ENCODE measurements around the gene KANSL2. TPM values are rescaled to one million over a fixed set of nuclear protein-coding genes. Genes with fewer than 3 reads are reported as not detected.
"Not testable (repeated sequence)": the region's sequence is repeated elsewhere in the genome, so short reads cannot be mapped to it uniquely, and the experiment has no call there.

KANSL2 gene
- total RNA-seq, 2 experiments from 2014 or later, result 45.7 to 48.4 TPM

DNA sequence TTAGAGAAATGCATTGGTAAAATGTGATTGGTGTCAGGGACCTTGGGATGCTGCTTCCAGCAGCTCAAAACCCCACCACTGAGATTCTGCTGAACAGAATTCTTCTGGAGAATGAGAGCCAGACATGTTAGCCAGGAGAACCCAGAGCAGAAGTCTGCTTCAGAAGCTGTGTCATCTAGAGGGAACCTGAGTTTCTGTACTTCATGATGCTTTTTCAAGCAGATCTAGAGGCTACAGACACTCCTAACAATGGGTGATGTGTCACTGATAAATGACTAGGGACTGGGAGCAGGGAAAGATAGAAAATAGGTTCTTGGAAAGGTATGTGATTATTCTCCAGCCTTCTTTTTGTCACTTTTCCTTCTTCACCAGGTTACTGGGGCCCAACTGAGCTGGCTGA lies 41.6 kb downstream of the KANSL2 start:
- Mint-ChIP-seq H3K9me3 (peaks cover 3% of the 10 kb centered on the region), H3K27ac (no peak overlapping the region), H3K27me3 (no peaks in the 10 kb centered on the region), H3K36me3 (peaks cover 21% of the 10 kb centered on the region), H3K4me1 (ENCODE audit: low read depth) (no peaks in the 10 kb centered on the region), H3K4me3 (no peak overlapping the region)
- CTCF ChIA-PET, result interaction anchor here (1.2 kb wide), 1 partner anchor 22 kb away, joined by 4 read pairs; no protein-coding TSS in a partner anchor
- intact Hi-C loops (cut with micrococcal nuclease), result no loop called here
- DNase-seq, result no peak
- POLR2A ChIA-PET, result no interaction called here

DNA sequence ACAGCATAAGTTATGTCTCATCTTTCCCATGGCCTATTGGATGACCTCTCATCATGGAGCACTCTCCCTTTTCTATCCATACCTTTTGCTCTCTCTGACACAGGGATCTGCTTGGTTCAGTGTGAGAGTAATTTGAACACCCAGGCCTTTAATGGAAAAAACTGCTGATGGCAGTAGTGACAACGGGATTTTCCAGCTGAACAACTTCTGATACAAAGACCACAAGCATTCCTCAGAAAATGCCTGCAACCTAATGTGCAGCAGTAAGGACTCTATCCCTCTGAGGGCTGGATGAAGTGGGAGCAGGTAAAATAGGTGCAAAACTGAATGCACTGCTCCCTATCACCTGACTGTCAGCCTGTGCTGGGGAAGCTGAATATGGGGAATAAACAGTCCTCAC lies 51.0 kb downstream of the KANSL2 start:
- no peak overlapping the region for H3K27ac Mint-ChIP-seq
- no peaks in the 10 kb centered on the region for H3K9me3 Mint-ChIP-seq

DNA sequence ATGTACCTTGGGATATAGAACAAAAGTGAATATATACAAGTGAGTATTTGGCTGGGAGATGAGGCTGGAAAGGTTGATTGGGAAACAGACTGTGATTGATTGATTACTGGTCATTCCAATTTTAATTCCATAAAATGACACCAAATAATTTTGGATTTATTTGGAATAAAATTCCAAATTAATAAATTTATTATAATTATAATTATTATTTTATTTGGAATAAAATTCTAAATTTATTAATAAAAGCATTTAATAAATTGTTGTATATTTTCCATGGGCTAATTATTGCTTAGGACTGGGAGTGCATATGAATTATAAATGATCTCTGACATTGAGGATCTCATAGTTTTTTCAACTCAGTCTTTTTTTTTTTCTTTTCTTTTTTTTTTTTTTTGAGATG lies 51.7 kb downstream of the KANSL2 start:
- DNase-seq, result no peak
- no peak overlapping the region for H3K4me3 Mint-ChIP-seq
- ChIA-PET CTCF (no interaction called here), POLR2A (no interaction called here)
- intact Hi-C loops (cut with micrococcal nuclease), result no loop called here
- H3K27ac Mint-ChIP-seq, result no peak overlapping the region
- no peaks in the 10 kb centered on the region for H3K36me3 Mint-ChIP-seq
- no peaks in the 10 kb centered on the region for H3K9me3 Mint-ChIP-seq
- no peaks in the 10 kb centered on the region for H3K4me1 Mint-ChIP-seq (ENCODE audit: low read depth)
- peaks cover 10% of the 10 kb centered on the region for H3K27me3 Mint-ChIP-seq

More for the DNA sequence above, 51.0 kb downstream of the KANSL2 start:
- Mint-ChIP-seq H3K4me1 (ENCODE audit: low read depth) (no peaks in the 10 kb centered on the region), H3K36me3 (no peaks in the 10 kb centered on the region), H3K27me3 (peaks cover 10% of the 10 kb centered on the region), H3K4me3 (no peak overlapping the region)
- DNase-seq, result no peak
- intact Hi-C loops (cut with micrococcal nuclease), result no loop called here
- CTCF ChIA-PET, result no interaction called here
- POLR2A ChIA-PET, result no interaction called here

DNA sequence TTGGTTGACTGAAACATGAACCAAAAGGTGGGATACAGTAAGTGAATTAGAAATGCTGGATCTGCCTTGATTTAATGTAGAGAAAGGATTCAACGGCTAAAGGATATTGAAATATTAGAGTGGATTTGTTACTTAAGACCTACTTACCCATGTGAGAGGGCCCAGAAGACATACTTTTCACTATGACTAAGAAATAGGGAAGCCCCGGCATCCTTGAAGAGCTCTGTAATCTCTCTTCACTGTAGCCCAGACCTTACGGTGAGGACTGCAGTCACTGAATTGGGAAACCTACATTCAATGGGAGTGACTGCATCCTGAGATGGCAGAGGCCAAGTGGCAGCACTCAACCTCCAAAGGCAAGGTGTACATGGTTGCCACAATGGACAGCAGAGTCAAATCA lies 52.5 kb downstream of the KANSL2 start:
- no peaks in the 10 kb centered on the region for H3K4me1 Mint-ChIP-seq (ENCODE audit: low read depth)
- H3K4me3 Mint-ChIP-seq, result no peak overlapping the region
- H3K9me3 Mint-ChIP-seq, result no peaks in the 10 kb centered on the region
- H3K36me3 Mint-ChIP-seq, result no peaks in the 10 kb centered on the region
- POLR2A ChIA-PET, result no interaction called here
- no peak for DNase-seq
- H3K27me3 Mint-ChIP-seq, result peaks cover 10% of the 10 kb centered on the region
- CTCF ChIA-PET, result no interaction called here
- intact Hi-C loops (cut with micrococcal nuclease), result loop anchor here (10.0 kb wide), 1 partner anchor 165 kb away; no protein-coding TSS in a partner anchor
- H3K27ac Mint-ChIP-seq, result no peak overlapping the region

DNA sequence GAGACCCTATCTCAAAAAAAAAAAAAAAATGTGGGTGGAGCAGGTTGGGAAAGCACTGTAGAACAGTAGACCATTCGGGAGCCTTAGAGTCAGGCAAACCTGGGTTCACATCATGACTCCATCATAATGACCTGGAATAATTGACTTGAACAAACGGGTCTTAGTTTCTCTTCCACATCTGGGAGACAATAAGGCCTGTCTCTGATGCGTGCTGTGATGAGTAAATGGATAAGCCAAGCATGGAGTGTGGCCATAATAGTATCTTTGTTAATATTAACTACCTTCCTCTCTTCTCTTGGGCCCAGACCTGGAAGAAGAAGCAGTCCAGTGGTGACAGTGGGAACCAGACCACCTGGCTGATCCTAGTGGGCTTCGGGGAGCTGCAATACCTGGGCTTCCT lies 54.5 kb downstream of the KANSL2 start:
- no peaks in the 10 kb centered on the region for H3K4me1 Mint-ChIP-seq (ENCODE audit: low read depth)
- CTCF ChIA-PET, result no interaction called here
- H3K4me3 Mint-ChIP-seq, result no peak overlapping the region
- POLR2A ChIA-PET, result no interaction called here
- intact Hi-C loops (cut with micrococcal nuclease), result loop anchor here (10.0 kb wide), 1 partner anchor 167 kb away; no protein-coding TSS in a partner anchor
- peaks cover 11% of the 10 kb centered on the region for H3K27me3 Mint-ChIP-seq
- no peak overlapping the region for H3K27ac Mint-ChIP-seq
- no peaks in the 10 kb centered on the region for H3K9me3 Mint-ChIP-seq
- DNase-seq, result no peak
- no peaks in the 10 kb centered on the region for H3K36me3 Mint-ChIP-seq

DNA sequence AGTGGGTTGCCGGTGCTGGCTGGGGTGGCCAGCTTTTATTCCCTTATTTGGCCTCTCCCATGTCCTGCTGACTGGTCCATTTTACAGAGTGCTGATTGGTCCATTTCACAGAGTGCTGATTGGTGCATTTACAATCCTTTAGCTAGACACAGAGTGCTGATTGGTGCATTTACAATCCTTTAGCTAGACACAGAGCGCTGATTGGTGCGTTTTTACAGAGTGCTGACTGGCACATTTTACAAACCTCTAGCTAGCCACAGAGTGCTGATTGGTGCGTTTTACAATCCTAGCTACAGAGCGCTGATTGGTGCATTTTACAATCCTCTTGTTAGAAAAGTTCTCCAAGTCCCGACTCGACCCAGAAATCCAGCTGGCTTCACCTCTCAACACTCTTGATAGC lies 59.0 kb downstream of the KANSL2 start:
- peaks cover 16% of the 10 kb centered on the region for H3K27me3 Mint-ChIP-seq
- CTCF ChIA-PET, DNase-seq: not testable (repeated sequence)

DNA sequence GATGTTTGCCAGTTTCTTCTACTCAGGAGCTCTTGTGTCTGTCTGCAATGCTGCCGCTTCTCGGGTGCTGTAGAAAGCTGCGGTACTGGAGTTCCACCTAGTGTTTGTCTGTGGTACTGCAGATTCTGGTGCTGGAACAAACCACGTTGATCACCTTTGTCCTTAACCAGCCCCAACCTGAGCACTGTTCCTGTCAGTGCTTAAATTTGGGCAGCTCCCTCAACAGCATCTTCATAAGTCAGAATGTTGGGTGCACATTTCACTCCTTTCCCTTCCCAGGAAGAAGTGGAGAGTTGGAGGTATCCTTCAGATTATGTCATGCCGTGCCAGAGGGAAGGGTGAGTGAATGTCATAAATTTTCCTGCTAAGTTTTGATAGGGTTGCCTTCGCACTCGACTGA lies 63.5 kb downstream of the KANSL2 start:
- POLR2A ChIA-PET, result interaction anchor here (0.5 kb wide), 1 partner anchor 1404 kb away, joined by 4 read pairs; no protein-coding TSS in a partner anchor
- H3K27ac Mint-ChIP-seq, result no peak overlapping the region
- intact Hi-C loops (cut with micrococcal nuclease), result loop anchor here (1.0 to 5.0 kb wide), 3 partner anchors 76 to 436 kb away; partner anchors contain the start of gene CCDC184
- peaks cover 9% of the 10 kb centered on the region for H3K9me3 Mint-ChIP-seq
- peaks cover under 1% of the 10 kb centered on the region for H3K36me3 Mint-ChIP-seq
- CTCF ChIA-PET, result interaction anchor here (0.5 to 7.0 kb wide), 61 partner anchors 10 to 667 kb away, joined by 3 to 202 read pairs (median 3); partner anchors contain the start of genes ASB8, CCDC184 and TMEM106C
- no peaks in the 10 kb centered on the region for H3K4me1 Mint-ChIP-seq (ENCODE audit: low read depth)
- DNase-seq, result peak; percentile 83
- no peak overlapping the region for H3K4me3 Mint-ChIP-seq
- H3K27me3 Mint-ChIP-seq, result peaks cover 22% of the 10 kb centered on the region

More for the DNA sequence above, 59.0 kb downstream of the KANSL2 start:
- not testable (repeated sequence) for H3K4me1 Mint-ChIP-seq (ENCODE audit: low read depth); H3K27ac Mint-ChIP-seq; H3K36me3 Mint-ChIP-seq; H3K4me3 Mint-ChIP-seq; H3K9me3 Mint-ChIP-seq
- intact Hi-C loops (cut with micrococcal nuclease), result loop anchor here (10.0 kb wide), 1 partner anchor 172 kb away; no protein-coding TSS in a partner anchor
- POLR2A ChIA-PET, result interaction anchor here (0.6 kb wide), 1 partner anchor 166 kb away, joined by 3 read pairs; no protein-coding TSS in a partner anchor

DNA sequence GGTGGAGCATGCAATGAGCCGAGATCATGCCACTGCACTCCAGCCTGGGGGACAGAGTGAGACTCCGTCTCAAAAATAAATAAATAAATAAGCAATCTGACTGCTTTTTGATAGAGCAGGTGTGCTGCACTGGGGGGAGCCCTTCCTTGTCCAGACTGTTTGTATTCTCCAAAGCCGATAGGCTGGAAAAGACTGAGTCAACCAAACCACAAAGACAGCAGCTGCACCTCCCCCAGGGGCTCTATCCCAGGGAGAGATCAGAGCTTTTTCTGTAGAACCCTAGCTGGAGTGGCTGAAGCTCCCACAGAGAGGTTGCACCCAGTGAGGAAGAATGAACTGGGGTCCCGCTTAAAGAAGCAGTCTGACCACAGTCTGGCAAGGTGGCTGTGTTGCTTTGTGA lies 66.4 kb downstream of the KANSL2 start:
- peaks cover 5% of the 10 kb centered on the region for H3K36me3 Mint-ChIP-seq
- CTCF ChIA-PET, result interaction anchor here (0.6 to 7.0 kb wide), 2 partner anchors 74 to 178 kb away, joined by 3 to 202 read pairs; no protein-coding TSS in a partner anchor

DNA sequence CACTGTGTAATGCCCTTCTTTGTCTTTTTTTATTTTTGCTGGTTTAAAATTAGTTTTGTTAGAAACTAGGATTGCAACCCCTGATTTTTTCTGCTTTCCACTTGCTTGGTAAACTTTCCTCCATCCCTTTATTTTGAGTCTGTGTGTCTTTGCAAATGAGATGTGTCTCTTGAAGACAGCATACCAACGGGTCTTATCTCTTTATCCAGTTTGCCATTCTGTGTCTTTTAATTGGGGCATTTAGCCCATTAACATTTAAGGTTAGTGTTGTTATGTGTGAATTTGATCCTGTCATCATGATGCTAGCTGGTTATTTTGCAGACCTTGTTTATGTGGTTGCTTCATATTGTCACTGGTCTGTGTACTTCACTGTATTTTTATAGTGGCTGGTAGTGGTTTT lies 68.7 kb downstream of the KANSL2 start:
- Mint-ChIP-seq H3K9me3 (peaks cover 39% of the 10 kb centered on the region), H3K27ac (no peak overlapping the region), H3K4me3 (no peak overlapping the region), H3K27me3 (peaks cover 22% of the 10 kb centered on the region), H3K4me1 (ENCODE audit: low read depth) (no peaks in the 10 kb centered on the region), H3K36me3 (peaks cover 5% of the 10 kb centered on the region)
- intact Hi-C loops (cut with micrococcal nuclease), result no loop called here
- no peak for DNase-seq
- POLR2A ChIA-PET, result no interaction called here
- CTCF ChIA-PET, result no interaction called here

More for the DNA sequence above, 66.4 kb downstream of the KANSL2 start:
- Mint-ChIP-seq H3K4me1 (ENCODE audit: low read depth) (no peaks in the 10 kb centered on the region), H3K4me3 (no peak overlapping the region), H3K9me3 (peaks cover 30% of the 10 kb centered on the region), H3K27ac (no peak overlapping the region), H3K27me3 (peaks cover 29% of the 10 kb centered on the region)
- POLR2A ChIA-PET, result no interaction called here
- intact Hi-C loops (cut with micrococcal nuclease), result loop anchor here (5.0 kb wide), 2 partner anchors 418 to 433 kb away; partner anchors contain the start of gene CCDC184
- DNase-seq, result no peak

Small RNAs within 50 kb of the gene (microRNA-seq; reads per million reads assigned to microRNA genes)
- gene MIR1291 (ENCODE audit: borderline microRNAs expressed, borderline number of aligned reads, borderline replicate concordance), result 5.5 reads per million, percentile 18 among the genes with 10 or more reads in this experiment

Other genes with a start within 250 kb of the KANSL2 start
- gene ANP32D, start 209.7 kb downstream of the KANSL2 start, total RNA-seq, result not detected
- not detected for gene C12orf54, start 199.7 kb downstream of the KANSL2 start, total RNA-seq
- gene OR8S1, start 156.6 kb downstream of the KANSL2 start, total RNA-seq, result not detected
- gene LALBA, start 112.2 kb downstream of the KANSL2 start, total RNA-seq, result not detected
- 10 to 100 TPM; 66.2 to 73.3 TPM for gene CCNT1, start 34.5 kb upstream of the KANSL2 start, total RNA-seq
- under 1 TPM; 0.15 to 0.21 TPM for gene ADCY6, start 106.9 kb upstream of the KANSL2 start, total RNA-seq
- 10 to 100 TPM; 18.3 to 19.0 TPM for gene CACNB3, start 136.3 kb upstream of the KANSL2 start, total RNA-seq
- gene DDX23, start 169.9 kb upstream of the KANSL2 start, total RNA-seq, result 100 to 1,000 TPM; 119 to 121 TPM
- gene RND1, start 183.6 kb upstream of the KANSL2 start, total RNA-seq, result 1 to 10 TPM; 2.4 to 3.5 TPM
- gene FKBP11, start 243.3 kb upstream of the KANSL2 start, total RNA-seq, result 10 to 100 TPM; 82.0 to 89.0 TPM

Measured in activated CD4-positive, alpha-beta memory T cell treated with anti-CD3 and anti-CD28 coated beads for 36 hours (primary cell).